AG10803 (cell line): ENCODE measurements around the gene EXOC1L.

Source experiments
- DNase-seq: peaks from one replicate; pipeline ENCODE4 v3.0.0; 2010; ENCODE audit warnings: low read depth
- H3K4me3 ChIP-seq: 2 replicates; pipeline ENCODE4 v1.5.1; 2011; ENCODE audit warnings: mild to moderate bottlenecking, low read length, control low read depth
- CTCF ChIP-seq: conservative IDR thresholded peaks from 2 replicates; pipeline ENCODE4 v1.5.1; 2011; ENCODE audit warnings: mild to moderate bottlenecking, low read length, control low read depth, inconsistent platforms

EXOC1L gene

GRCh38 chr4:55879224-55879623 lies 59.6 kb downstream of the EXOC1L start:
- H3K4me3 ChIP-seq = no peak overlapping the region
- no peak for TF ChIP-seq CTCF
- DNase-seq = no peak

GRCh38 chr4:55880652-55881280 lies 61.2 kb downstream of the EXOC1L start:
- no peak for DNase-seq
- H3K4me3 ChIP-seq = no peak overlapping the region
- TF ChIP-seq CTCF = no peak

- no peak for TF ChIP-seq CTCF
- no peak overlapping the region for H3K4me3 ChIP-seq
- DNase-seq = no peak
These were observed 64.7 kb downstream of the EXOC1L start for GRCh38 chr4:55884093-55884850.

GRCh38 chr4:55884851-55885219 lies 65.2 kb downstream of the EXOC1L start:
- H3K4me3 ChIP-seq = no peak overlapping the region
- TF ChIP-seq CTCF = no peak
- DNase-seq = no peak
